A673 (cell line): ENCODE data around the gene GATAD2A.

Experiments used
- EZH2 ChIP-seq: fragments of 200-600 bp; sonication (generic); IDR thresholded peaks from 2 replicates; pipeline ENCODE4 v1.6.1; 2017; ENCODE audit warnings: borderline replicate concordance, low read depth, mild to moderate bottlenecking, mixed read lengths, antibody characterized with exemption, low read length; ENCODE audit not compliant: poor library complexity, severe bottlenecking
- TF ChIP-seq, protein P1 (sequence below): fragments of 300-800, 200-600 bp; sonication (generic); conservative IDR thresholded peaks from 2 replicates; pipeline ENCODE4 v1.5.1; 2017; ENCODE audit warnings: low read depth, mild to moderate bottlenecking, antibody characterized with exemption, low read length, moderate library complexity, mixed read lengths

DNA sequence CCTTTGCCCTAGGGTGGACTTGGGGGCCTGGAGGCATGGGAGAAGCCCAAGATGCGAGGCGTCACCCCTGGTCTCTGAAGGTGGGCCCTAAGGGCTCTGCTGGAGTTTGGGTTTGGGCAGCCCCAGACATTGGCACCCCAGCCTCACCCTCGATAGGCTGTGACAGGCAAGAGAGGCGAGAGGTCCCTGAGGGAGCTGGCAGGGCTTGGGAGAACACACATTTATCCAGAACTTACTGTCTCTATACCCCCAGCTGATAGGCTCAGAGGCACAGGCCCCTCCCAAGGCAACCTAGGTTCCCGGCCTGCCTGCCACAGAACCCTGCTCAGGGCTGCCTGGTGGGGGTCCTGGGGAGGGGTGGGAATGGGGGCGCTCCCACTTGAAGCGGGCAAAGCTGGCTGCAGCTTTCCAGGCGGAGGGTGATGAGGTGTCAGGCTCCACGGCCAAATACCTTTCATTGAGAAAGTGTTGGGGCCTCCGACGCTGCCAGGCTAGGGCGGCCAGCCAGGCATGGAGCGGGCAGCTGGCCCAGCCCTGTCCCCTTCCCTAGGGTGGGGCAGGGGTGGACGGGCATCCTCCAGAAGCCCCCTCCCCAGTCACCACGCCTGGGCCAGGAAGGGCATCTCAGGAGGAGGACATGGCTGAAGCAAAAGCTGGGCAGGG, 142.3 kb downstream of the GATAD2A start:
- TF ChIP-seq EZH2 = no peak
- TF ChIP-seq, protein P1, sequence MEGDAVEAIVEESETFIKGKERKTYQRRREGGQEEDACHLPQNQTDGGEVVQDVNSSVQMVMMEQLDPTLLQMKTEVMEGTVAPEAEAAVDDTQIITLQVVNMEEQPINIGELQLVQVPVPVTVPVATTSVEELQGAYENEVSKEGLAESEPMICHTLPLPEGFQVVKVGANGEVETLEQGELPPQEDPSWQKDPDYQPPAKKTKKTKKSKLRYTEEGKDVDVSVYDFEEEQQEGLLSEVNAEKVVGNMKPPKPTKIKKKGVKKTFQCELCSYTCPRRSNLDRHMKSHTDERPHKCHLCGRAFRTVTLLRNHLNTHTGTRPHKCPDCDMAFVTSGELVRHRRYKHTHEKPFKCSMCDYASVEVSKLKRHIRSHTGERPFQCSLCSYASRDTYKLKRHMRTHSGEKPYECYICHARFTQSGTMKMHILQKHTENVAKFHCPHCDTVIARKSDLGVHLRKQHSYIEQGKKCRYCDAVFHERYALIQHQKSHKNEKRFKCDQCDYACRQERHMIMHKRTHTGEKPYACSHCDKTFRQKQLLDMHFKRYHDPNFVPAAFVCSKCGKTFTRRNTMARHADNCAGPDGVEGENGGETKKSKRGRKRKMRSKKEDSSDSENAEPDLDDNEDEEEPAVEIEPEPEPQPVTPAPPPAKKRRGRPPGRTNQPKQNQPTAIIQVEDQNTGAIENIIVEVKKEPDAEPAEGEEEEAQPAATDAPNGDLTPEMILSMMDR = no peak
